Mucosa of descending colon (tissue), 3 donors: ENCODE measurements around the gene TXLNB. TPM values are rescaled to one million over a fixed set of nuclear protein-coding genes. Genes with fewer than 3 reads are reported as not detected.

ENCODE experiments used
- ATAC-seq: fragments of 200-7000 bp; cut with Tn5 transposase; one replicate; pipeline ENCODE4 v1.9.1; 2020; ENCODE audit warnings: mild to moderate bottlenecking, moderate library complexity
- DNase-seq, 3 donors: peaks; one replicate each; pipeline ENCODE4 v3.0.0-alpha.2; 2020
- H3K36me3 ChIP-seq: fragments of 200-600 bp; one replicate; pipeline ENCODE4 v1.8.0; 2021; ENCODE audit warnings: low read depth, mild to moderate bottlenecking
- H3K4me1 ChIP-seq: fragments of 200-600 bp; one replicate; pipeline ENCODE4 v1.8.0; 2021; ENCODE audit warnings: low read depth, mild to moderate bottlenecking
- H3K4me3 ChIP-seq: fragments of 200-600 bp; one replicate; pipeline ENCODE4 v1.8.0; 2021; ENCODE audit warnings: mild to moderate bottlenecking
- H3K9me3 ChIP-seq: fragments of 200-600 bp; one replicate; pipeline ENCODE4 v1.8.0; 2021; ENCODE audit warnings: mild to moderate bottlenecking
- CTCF ChIP-seq: fragments of 200-600 bp; IDR thresholded peaks from one replicate; pipeline ENCODE4 v1.8.0; 2022; ENCODE audit warnings: antibody characterized with exemption, mild to moderate bottlenecking
- intact Hi-C, 2 donors: fragments of 100-400 bp; cut with DNase I in 1 of 2; cut with micrococcal nuclease in 1 of 2; formaldehyde crosslinking; loops; one replicate each; pipeline versions ENCODE4 v1.11.0 to v1.11.1; 2022; cut with DNase I, micrococcal nuclease
- total RNA-seq, 3 donors: library from RNA; stranded (reverse); fragmentation: NEBNext Ultra II Directional in 2 of 3; extraction: Animal tissue kit (Norgen Biotek cat#: 25700) in 2 of 3; gene quantifications; one replicate each; pipeline versions ENCODE4 v1.2.1 to v1.2.4, GENCODE V29; 2021 to 2023
- donor health status: DM: no; HTN: no; CAD: no; lungs with moderate emphysema.
- donor health status: DM: no; HTN: no; CAD: no.
- donor health status: DM: no; HTN: yes; CAD: no.

Gene TXLNB
- total RNA-seq, 3 donors from 2014 or later: 0.29 to 0.89 (median 0.36) TPM

GRCh38 chr6:139243536-139243935, 48.3 kb downstream of the TXLNB start:
- intact Hi-C loops: no loop called here
- no peak for TF ChIP-seq CTCF

GRCh38 chr6:139242457-139243240, 49.1 kb downstream of the TXLNB start:
- no peaks in the 10 kb centered on the region for H3K9me3 ChIP-seq
- H3K36me3 ChIP-seq: no peaks in the 10 kb centered on the region
- no peak for TF ChIP-seq CTCF
- no peak for DNase-seq
- H3K4me1 ChIP-seq: no peaks in the 10 kb centered on the region
- intact Hi-C loops: no loop called here
- ATAC-seq: no peak
- H3K4me3 ChIP-seq: no peak overlapping the region

More at GRCh38 chr6:139243536-139243935, 48.3 kb downstream of the TXLNB start:
- DNase-seq (no peak), ATAC-seq (no peak)
- Histone ChIP-seq H3K9me3 (no peaks in the 10 kb centered on the region), H3K4me3 (no peak overlapping the region), H3K4me1 (no peaks in the 10 kb centered on the region), H3K36me3 (no peaks in the 10 kb centered on the region)

GRCh38 chr6:139240161-139241010, 51.4 kb downstream of the TXLNB start:
- Histone ChIP-seq H3K4me1 (no peaks in the 10 kb centered on the region), H3K36me3 (no peaks in the 10 kb centered on the region), H3K4me3 (no peak overlapping the region), H3K9me3 (no peaks in the 10 kb centered on the region)
- intact Hi-C loops: no loop called here
- peak in 1 of 3 donors; percentile 83 for DNase-seq
- no peak for TF ChIP-seq CTCF
- ATAC-seq: peak; percentile 86

GRCh38 chr6:139239064-139239463, 52.7 kb downstream of the TXLNB start:
- Histone ChIP-seq H3K9me3 (no peaks in the 10 kb centered on the region), H3K4me3 (no peak overlapping the region), H3K4me1 (no peaks in the 10 kb centered on the region), H3K36me3 (no peaks in the 10 kb centered on the region)
- intact Hi-C loops: no loop called here
- no peak for TF ChIP-seq CTCF
- ATAC-seq (no peak), DNase-seq (no peak)

- TF ChIP-seq CTCF: no peak
- H3K36me3 ChIP-seq: no peaks in the 10 kb centered on the region
- no peak overlapping the region for H3K4me3 ChIP-seq
- no peaks in the 10 kb centered on the region for H3K9me3 ChIP-seq
- ATAC-seq: no peak
- intact Hi-C loops: no loop called here
- H3K4me1 ChIP-seq: no peaks in the 10 kb centered on the region
- no peak for DNase-seq
Observed at GRCh38 chr6:139236105-139236504, 55.7 kb downstream of the TXLNB start.
